Smooth muscle cell (in vitro differentiated cells): ENCODE results near the gene NSUN2. TPM values are rescaled to one million over a fixed set of nuclear protein-coding genes. Genes with fewer than 3 reads are reported as not detected.

Experiments
- DNase-seq: peaks from one replicate; lab custom pipeline; 2025; ENCODE audit not compliant: unreplicated experiment; lab: John Stamatoyannopoulos, UW
- H2AFZ ChIP-seq: fragments of 200-600 bp; sonication (generic); 2 replicates; pipeline ENCODE4 v1.6.0; 2016; ENCODE audit warnings: antibody characterized with exemption, low read depth, mild to moderate bottlenecking
- H3F3A ChIP-seq: fragments of 200-600 bp; sonication (generic); 2 replicates; pipeline ENCODE4 v1.6.0; 2017; ENCODE audit warnings: antibody characterized with exemption, low read depth
- H3K27ac ChIP-seq: fragments of 200-600 bp; sonication (generic); 2 replicates; pipeline ENCODE4 v1.5.1; 2016; ENCODE audit warnings: low read depth, mild to moderate bottlenecking
- H3K27me3 ChIP-seq: fragments of 200-600 bp; sonication (generic); 2 replicates; pipeline ENCODE4 v1.6.1; 2016; ENCODE audit warnings: low read depth, mild to moderate bottlenecking
- H3K36me3 ChIP-seq: fragments of 200-600 bp; sonication (generic); 2 replicates; pipeline ENCODE4 v1.5.1; 2016; ENCODE audit warnings: low read depth
- H3K4me1 ChIP-seq: fragments of 200-600 bp; sonication (generic); 2 replicates; pipeline ENCODE4 v1.5.1; 2016; ENCODE audit warnings: low read depth
- H3K4me2 ChIP-seq: fragments of 200-600 bp; sonication (generic); 2 replicates; pipeline ENCODE4 v1.6.0; 2016; ENCODE audit warnings: mild to moderate bottlenecking
- H3K4me3 ChIP-seq: fragments of 200-600 bp; sonication (generic); 2 replicates; pipeline ENCODE4 v1.5.1; 2016; ENCODE audit warnings: mild to moderate bottlenecking
- H3K79me2 ChIP-seq: fragments of 200-600 bp; sonication (generic); 2 replicates; pipeline ENCODE4 v1.6.0; 2016; ENCODE audit warnings: low read depth, mild to moderate bottlenecking
- H3K9ac ChIP-seq: fragments of 200-600 bp; sonication (generic); 2 replicates; pipeline ENCODE4 v1.6.0; 2016; ENCODE audit warnings: low read depth
- H3K9me3 ChIP-seq: fragments of 200-600 bp; sonication (generic); replicated peaks from 2 replicates; pipeline ENCODE4 v1.5.1; 2016; ENCODE audit warnings: low read depth
- H4K20me1 ChIP-seq: fragments of 200-600 bp; sonication (generic); 2 replicates; pipeline ENCODE4 v1.6.0; 2016; ENCODE audit warnings: low read depth
- CTCF ChIP-seq: fragments of 200-600 bp; sonication (generic); IDR thresholded peaks from 2 replicates; pipeline ENCODE4 v1.5.1; 2017; ENCODE audit warnings: borderline replicate concordance, mild to moderate bottlenecking, antibody characterized with exemption; ENCODE audit not compliant: insufficient read depth, poor library complexity, severe bottlenecking
- WGBS: methylation state at CpG from one replicate; pipeline ENCODE4 v1.1.7; 2016; ENCODE audit warnings: low lambda C conversion rate; 5-methylcytosine and 5-hydroxymethylcytosine counted together
- polyA plus RNA-seq: library from polyadenylated mRNA; unstranded; fragments of >200 nt; fragmentation: Nextera tagmentation; extraction: Ambion mirVana; gene quantifications from 2 replicates; pipeline ENCODE4 v1.2.1, GENCODE V29; 2016
- total RNA-seq: library from RNA; depleted of rRNA; stranded (reverse); fragments of >200 nt; gene quantifications from 2 replicates; pipeline ENCODE4 v1.2.3, GENCODE V29; 2014

Gene NSUN2
- total and polyA plus RNA-seq, 2 experiments from 2014 or later: 29.3 to 34.4 TPM

- Histone ChIP-seq H3K9ac (no peak overlapping the region), H3K27me3 (no peaks in the 10 kb centered on the region), H3K27ac (no peak overlapping the region), H3K4me2 (no peak overlapping the region), H4K20me1 (no peaks in the 10 kb centered on the region), H3F3A (no peaks in the 10 kb centered on the region), H3K4me1 (no peaks in the 10 kb centered on the region), H3K36me3 (no peaks in the 10 kb centered on the region), H3K79me2 (no peaks in the 10 kb centered on the region), H3K9me3 (no peaks in the 10 kb centered on the region), H2AFZ (no peak overlapping the region), H3K4me3 (no peak overlapping the region)
- TF ChIP-seq CTCF: no peak
- DNase-seq: no peak
- WGBS: 97% methylated on average over 5 of the region's 6 CpGs
Observed at GRCh38 chr5:6551955-6552313, 80.9 kb downstream of the NSUN2 start.

- Histone ChIP-seq H3F3A (no peaks in the 10 kb centered on the region), H3K4me1 (no peaks in the 10 kb centered on the region), H4K20me1 (no peaks in the 10 kb centered on the region), H3K4me3 (no peak overlapping the region), H2AFZ (no peak overlapping the region), H3K9ac (no peak overlapping the region), H3K27ac (no peak overlapping the region), H3K4me2 (no peak overlapping the region), H3K79me2 (no peaks in the 10 kb centered on the region), H3K27me3 (no peaks in the 10 kb centered on the region), H3K36me3 (no peaks in the 10 kb centered on the region), H3K9me3 (no peaks in the 10 kb centered on the region)
- 95% methylated on average over 15 of the region's 17 CpGs for WGBS
- no peak for TF ChIP-seq CTCF
- DNase-seq: no peak
Observed at GRCh38 chr5:6551287-6551954, 81.4 kb downstream of the NSUN2 start.

- Histone ChIP-seq H3K79me2 (no peaks in the 10 kb centered on the region), H3K4me2 (no peak overlapping the region), H2AFZ (no peak overlapping the region), H3K9me3 (no peaks in the 10 kb centered on the region), H3K9ac (no peak overlapping the region), H3K27ac (no peak overlapping the region), H4K20me1 (no peaks in the 10 kb centered on the region), H3K4me1 (no peaks in the 10 kb centered on the region), H3K27me3 (no peaks in the 10 kb centered on the region), H3K4me3 (no peak overlapping the region), H3K36me3 (no peaks in the 10 kb centered on the region), H3F3A (no peaks in the 10 kb centered on the region)
- WGBS: 95% methylated on average over 7 of the region's 7 CpGs
- no peak for TF ChIP-seq CTCF
- no peak for DNase-seq
Observed at GRCh38 chr5:6550628-6551027, 82.2 kb downstream of the NSUN2 start.

Other genes with a start within 250 kb of the NSUN2 start
- gene UBE2QL1, start 184.2 kb downstream of the NSUN2 start, total RNA-seq: 1.2 and 2.5 TPM in 2 replicates
- gene UBE2QL1, start 184.2 kb downstream of the NSUN2 start, polyA plus RNA-seq: 1.3 and 2.6 TPM in 2 replicates
- gene SRD5A1, start 396 bp upstream of the NSUN2 start, total RNA-seq: 17.1 and 20.4 TPM in 2 replicates
- 23.5 and 26.3 TPM in 2 replicates for gene SRD5A1, start 396 bp upstream of the NSUN2 start, polyA plus RNA-seq
- gene TENT4A, start 80.4 kb upstream of the NSUN2 start, total RNA-seq: 16.2 and 16.9 TPM in 2 replicates
- 10.0 and 10.4 TPM in 2 replicates for gene TENT4A, start 80.4 kb upstream of the NSUN2 start, polyA plus RNA-seq